Measurements from ENCODE around the gene MTMR6.

Gene MTMR6

GRCh38 chr13:25225970-25226369 is 61.3 kb downstream of the MTMR6 start:
- H3K4me3 ChIP-seq (replicated peaks in 1 of 2; ENCODE audit: low read depth in 2 of 2, low read length in 2 of 2), result no peak overlapping the region
- no peak for DNase-seq (ENCODE audit: low read depth in 2 of 2)
- TF ChIP-seq, protein P1, sequence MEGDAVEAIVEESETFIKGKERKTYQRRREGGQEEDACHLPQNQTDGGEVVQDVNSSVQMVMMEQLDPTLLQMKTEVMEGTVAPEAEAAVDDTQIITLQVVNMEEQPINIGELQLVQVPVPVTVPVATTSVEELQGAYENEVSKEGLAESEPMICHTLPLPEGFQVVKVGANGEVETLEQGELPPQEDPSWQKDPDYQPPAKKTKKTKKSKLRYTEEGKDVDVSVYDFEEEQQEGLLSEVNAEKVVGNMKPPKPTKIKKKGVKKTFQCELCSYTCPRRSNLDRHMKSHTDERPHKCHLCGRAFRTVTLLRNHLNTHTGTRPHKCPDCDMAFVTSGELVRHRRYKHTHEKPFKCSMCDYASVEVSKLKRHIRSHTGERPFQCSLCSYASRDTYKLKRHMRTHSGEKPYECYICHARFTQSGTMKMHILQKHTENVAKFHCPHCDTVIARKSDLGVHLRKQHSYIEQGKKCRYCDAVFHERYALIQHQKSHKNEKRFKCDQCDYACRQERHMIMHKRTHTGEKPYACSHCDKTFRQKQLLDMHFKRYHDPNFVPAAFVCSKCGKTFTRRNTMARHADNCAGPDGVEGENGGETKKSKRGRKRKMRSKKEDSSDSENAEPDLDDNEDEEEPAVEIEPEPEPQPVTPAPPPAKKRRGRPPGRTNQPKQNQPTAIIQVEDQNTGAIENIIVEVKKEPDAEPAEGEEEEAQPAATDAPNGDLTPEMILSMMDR (IDR thresholded peaks at IDR 0.05; ENCODE audit: low read depth, low read length), result no peak

GRCh38 chr13:25224151-25224550 is 63.1 kb downstream of the MTMR6 start:
- H3K4me3 ChIP-seq (replicated peaks in 1 of 2; ENCODE audit: low read depth in 2 of 2, low read length in 2 of 2), result no peak overlapping the region
- DNase-seq (ENCODE audit: low read depth in 2 of 2), result no peak
- TF ChIP-seq, protein P1 (IDR thresholded peaks at IDR 0.05; ENCODE audit: low read depth, low read length), result no peak

DNA sequence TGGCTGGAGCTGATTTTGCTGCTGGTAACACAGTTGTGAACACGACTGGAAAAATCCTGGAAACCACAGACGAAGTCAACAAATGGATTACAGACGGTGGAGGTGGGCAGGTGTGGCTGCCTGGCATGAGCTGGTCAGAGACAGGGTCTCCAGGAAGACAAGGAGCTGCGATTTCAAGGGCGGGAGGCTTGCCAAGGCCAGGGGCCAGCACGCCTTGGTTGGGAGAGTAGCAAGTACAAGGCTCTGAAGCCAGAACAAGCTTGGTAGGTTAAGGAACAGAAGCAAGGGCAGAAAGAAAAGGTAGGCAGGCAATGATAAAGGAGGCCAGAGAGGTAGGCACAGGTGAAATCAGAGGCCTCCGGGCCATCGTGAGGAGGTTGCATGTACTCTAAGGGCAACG is 64.5 kb downstream of the MTMR6 start:
- no peak overlapping the region for H3K4me3 ChIP-seq (replicated peaks in 1 of 2; ENCODE audit: low read depth in 2 of 2, low read length in 2 of 2)
- DNase-seq (ENCODE audit: low read depth in 2 of 2), result no peak
- TF ChIP-seq, protein P1 (IDR thresholded peaks at IDR 0.05; ENCODE audit: low read depth, low read length), result no peak

DNA sequence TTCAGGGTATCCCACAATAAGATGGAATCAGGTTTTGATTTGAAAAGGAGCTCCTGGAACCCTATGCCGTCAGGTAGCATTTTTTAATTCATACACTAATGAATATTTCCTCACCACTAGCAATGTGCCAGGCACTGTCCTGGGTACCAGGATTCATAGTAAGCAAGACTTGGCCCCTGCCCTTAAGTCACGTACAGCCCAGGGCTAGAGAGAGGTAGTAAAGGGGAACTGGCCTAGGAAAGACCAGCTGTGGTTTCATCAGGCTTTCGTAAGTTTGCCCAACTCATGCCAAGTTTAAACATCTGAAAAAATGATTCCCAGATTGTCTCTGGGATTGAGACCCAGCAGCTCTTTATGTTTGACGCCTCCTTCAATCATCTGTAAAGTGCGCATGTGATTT is 69.3 kb downstream of the MTMR6 start:
- TF ChIP-seq, protein P1 (IDR thresholded peaks at IDR 0.05; ENCODE audit: low read depth, low read length), result no peak
- DNase-seq (ENCODE audit: low read depth in 2 of 2), result no peak
- no peak overlapping the region for H3K4me3 ChIP-seq (replicated peaks in 1 of 2; ENCODE audit: low read depth in 2 of 2, low read length in 2 of 2)

- TF ChIP-seq, protein P1 (IDR thresholded peaks at IDR 0.05; ENCODE audit: low read depth, low read length), result no peak
- DNase-seq (ENCODE audit: low read depth in 2 of 2), result peak; percentile 8 to 65
- no peak overlapping the region for H3K4me3 ChIP-seq (replicated peaks in 1 of 2; ENCODE audit: low read depth in 2 of 2, low read length in 2 of 2)
Measured at GRCh38 chr13:25217023-25217885, 70.0 kb downstream of the MTMR6 start.

DNA sequence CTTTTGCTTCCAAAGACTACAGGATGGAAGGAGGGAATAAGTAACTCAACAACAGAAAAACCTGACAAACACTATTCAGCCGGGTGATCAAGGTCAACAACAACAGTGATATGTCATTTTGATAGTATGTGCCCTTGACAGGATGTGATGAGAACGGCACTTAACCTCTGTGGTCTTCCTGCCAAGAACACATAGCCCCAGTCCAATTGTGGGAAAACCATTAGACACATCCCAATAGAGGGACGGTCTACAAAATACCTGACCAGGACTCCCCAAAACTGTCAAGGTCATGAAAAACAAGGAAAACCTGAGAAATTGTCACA is 72.1 kb downstream of the MTMR6 start:
- TF ChIP-seq, protein P1 (IDR thresholded peaks at IDR 0.05; ENCODE audit: low read depth, low read length), result no peak
- no peak overlapping the region for H3K4me3 ChIP-seq (replicated peaks in 1 of 2; ENCODE audit: low read depth in 2 of 2, low read length in 2 of 2)
- DNase-seq (ENCODE audit: low read depth in 2 of 2), result no peak
